ENCODE results near the gene HPS1.

HPS1 gene

GRCh38 chr10:98411166-98411565 is 35.6 kb downstream of the HPS1 start:
- no peak for DNase-seq (ENCODE audit: low spot score)

DNA sequence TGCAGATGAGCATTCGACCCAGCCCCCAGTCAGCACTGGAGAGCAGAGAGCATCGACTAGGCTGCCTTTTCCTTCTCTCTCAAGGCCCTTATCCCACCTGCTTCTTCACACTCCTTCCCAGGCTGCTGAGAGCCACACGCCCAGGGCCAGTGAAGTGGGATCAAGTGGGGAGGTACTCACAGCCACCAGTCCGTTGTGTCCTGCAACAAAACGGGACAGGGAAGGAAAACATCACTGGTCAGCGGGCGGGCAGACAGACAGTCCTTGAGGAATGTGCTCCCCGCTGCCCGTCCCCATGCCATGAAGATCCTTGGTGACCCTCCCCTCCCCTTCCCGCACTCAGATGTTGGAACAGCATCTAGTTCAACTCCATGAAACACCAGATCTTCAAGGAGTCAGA is 36.0 kb downstream of the HPS1 start:
- DNase-seq (ENCODE audit: low spot score), result no peak

DNA sequence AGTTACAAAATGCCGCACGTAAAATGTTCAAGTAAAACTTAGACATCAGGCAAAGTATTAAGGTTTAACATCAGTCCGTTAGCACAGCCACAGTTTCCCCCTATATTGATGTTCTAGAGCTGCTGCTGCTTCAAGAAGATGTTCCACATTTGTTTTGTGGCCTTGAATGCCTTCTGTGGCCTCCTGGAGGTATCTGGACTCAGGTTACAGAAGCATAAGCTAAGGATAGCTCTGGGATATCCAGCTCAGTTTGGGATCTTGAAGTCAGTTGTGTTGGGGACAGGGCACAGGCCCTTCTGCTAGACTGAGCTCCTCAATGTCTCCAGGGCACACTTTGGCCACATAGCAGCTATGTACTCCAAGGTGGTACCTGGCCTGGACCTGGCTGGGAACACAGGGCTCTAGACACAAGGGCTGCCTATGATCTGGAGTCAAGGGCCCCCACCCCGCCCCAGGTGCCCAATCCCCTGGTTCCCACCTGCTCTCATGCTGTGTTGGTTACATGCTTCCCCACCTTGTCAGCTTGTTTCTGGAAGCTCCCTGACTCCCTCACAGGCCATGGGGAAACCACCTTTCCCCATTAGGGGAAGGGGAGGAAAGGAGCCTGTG is 36.5 kb downstream of the HPS1 start:
- no peak for DNase-seq (ENCODE audit: low spot score)

DNA sequence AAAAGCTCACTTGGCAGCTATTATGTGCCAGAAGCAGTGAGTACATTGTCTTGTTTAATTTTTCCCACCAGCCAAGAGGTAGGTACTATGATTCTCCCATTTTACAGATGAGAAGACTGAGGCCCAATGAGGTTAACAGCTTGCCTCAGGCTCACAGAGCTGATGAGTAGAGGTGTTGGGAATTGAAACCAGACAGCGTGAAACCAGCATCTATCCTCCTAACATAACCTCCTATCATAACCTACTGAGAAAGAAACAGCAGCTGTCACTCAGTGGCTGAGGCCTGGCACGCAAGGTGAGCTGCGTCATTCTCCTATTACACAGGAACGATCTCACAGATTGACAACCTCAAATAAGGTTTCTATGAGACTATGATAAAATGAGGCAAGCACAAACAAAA is 37.9 kb downstream of the HPS1 start:
- no peak for DNase-seq (ENCODE audit: low spot score)

GRCh38 chr10:98407744-98408241 is 38.9 kb downstream of the HPS1 start:
- DNase-seq (ENCODE audit: low spot score), result no peak

DNA sequence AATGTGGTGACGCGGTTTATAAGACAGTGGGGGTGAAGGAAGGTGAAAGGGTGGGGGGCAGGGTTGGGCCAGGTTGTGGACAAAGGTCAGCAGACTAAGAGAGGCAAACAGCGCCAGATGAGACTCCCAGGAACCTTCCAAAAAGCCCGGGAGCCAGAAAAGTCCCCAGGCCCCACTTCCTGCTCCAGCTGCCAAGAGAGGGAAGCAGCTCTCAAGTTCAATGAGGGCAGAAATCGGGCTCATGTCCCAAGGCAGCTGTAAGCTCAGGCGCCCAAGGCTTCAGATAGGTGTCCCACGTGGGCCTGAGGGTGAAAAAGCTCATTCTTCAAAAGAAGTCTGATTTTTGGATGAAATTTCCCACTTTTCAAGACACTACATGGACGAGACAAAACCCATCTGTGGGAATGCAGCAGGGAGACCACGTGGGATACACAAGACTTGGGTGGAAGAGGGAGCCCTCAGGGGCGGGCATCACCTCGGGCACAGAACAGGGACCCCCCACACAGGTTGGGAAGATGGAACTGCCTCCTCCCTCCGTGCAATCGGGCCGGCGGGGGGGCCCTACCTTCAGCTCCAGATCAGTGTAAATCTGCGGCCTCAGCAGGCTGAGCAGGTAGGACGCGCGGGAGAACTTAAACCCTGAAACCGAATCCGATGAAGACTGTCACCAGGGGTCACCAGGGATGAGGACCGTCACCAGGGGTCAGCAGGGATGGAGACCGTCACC is 39.6 kb downstream of the HPS1 start:
- no peak for DNase-seq (ENCODE audit: low spot score)

DNA sequence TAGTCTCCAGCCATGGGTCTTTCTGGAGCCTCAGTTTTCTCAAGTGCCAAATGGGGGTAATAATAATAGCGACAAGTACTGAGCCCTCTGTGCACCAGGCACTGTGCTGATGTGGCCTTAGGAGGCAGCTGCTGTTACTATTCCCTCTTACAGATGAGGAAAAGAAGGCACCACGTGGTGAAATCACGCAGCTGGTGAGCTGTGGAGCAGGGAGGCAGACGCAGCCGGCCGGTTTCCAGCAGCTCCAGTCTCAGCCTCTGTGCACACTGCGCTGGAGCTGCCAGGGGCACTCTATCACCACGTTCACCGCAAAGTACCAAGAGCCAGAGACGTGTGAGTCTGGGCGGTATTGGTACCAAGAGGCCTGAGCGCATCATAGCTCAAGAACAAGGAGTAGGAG is 41.3 kb downstream of the HPS1 start:
- no peak for DNase-seq (ENCODE audit: low spot score)

- no peak for DNase-seq (ENCODE audit: low spot score)
Observed at GRCh38 chr10:98404571-98405359, 42.0 kb downstream of the HPS1 start.

GRCh38 chr10:98403812-98404504 is 42.8 kb downstream of the HPS1 start:
- DNase-seq (ENCODE audit: low spot score), result no peak

DNA sequence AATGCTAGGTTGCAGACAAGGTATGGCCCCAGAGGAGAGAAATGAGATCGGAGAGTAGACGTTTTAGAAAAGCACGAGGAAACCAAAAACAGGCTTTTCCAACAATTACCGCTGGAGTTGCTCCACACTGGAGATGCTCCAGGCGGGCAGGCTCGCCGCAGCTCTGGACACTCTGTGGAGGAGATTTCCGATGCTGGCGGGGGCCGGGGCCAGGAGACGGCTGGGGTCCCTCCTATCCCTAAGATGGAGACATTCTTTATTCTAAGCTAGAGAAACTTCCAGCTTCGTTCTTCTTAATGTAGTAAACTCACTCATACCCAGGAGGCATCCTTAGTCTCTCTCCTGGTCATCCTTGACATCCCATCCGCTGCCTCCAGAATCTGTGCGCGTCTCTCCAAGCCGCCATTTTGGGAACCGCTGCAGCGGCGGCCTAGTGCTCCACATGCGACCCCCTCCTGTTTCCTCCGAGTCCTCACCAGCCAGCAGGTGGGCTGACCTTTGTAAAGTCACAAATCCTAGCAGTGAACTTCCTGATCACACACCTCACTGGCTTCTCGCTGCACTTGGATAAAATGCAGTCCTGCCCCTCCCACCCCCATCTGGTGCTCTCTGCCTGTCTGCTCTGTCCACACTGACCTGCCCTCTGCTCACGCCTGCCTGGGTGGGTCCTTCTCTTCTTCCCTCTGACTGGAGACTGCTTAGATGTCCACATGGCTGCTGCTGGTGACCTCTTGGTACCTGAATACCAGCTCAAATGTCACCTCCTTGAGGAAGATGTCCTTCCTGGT is 43.6 kb downstream of the HPS1 start:
- no peak for DNase-seq (ENCODE audit: low spot score)

GRCh38 chr10:98402478-98402877 is 44.3 kb downstream of the HPS1 start:
- DNase-seq (ENCODE audit: low spot score), result no peak

- DNase-seq (ENCODE audit: low spot score), result no peak
Observed at GRCh38 chr10:98400482-98400881, 46.3 kb downstream of the HPS1 start.

- DNase-seq (ENCODE audit: low spot score), result no peak
Observed at GRCh38 chr10:98399784-98400183, 47.0 kb downstream of the HPS1 start.

DNA sequence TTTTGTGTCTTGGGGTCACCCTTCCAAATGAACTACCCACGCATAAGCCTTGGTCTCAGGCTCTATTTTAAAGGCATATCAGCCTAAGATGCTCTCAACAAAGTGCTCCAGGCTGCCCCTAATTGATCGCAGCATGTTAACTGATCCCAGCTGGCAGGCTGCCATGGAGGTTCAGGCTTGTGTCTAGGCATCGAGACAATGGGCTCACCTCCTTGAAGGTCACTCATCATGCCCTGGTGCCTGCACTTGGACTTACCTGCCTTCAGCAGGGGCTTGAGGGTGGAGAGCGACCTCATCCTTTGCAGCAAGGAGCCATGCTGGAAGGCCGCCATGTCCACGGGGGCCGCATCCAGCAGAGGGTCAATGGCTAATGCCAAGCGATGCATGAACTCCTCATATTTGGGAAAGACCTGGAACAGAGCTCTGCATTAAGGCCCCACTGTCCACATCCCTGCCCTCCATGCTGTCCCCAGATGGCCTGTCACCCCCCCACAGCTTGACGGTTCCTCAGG is 49.6 kb downstream of the HPS1 start:
- DNase-seq (ENCODE audit: low spot score), result no peak

GRCh38 chr10:98396096-98397063 is 50.4 kb downstream of the HPS1 start:
- DNase-seq (ENCODE audit: low spot score), result no peak

DNA sequence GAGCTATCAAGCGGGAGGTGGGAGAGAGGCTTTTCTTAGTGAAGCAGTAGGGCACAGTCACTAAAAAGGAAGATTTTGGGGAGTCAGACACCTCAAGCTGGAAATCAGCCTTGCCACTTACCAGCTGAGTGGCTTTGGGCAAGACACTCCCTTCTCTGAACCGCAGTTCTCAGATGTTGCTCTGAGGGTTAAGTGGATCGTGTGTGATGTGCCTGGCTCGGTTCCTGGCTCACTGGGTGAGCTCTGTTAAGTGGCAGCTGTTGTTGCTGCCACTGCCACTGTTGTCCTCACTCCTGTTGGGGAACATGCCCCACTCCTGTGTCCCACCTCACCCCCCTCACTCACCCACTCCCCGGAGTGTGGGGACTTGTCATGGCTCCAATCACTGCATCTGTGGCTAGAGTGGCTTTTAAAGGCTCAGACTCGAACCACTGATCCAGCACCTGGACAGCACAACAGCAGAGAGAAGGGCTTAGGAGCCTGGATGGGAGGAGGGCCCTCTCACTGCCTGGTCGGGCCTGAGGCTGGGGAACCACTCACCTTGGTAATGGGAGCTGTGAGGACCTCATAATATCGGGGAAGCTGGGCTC is 51.8 kb downstream of the HPS1 start:
- no peak for DNase-seq (ENCODE audit: low spot score)

DNA sequence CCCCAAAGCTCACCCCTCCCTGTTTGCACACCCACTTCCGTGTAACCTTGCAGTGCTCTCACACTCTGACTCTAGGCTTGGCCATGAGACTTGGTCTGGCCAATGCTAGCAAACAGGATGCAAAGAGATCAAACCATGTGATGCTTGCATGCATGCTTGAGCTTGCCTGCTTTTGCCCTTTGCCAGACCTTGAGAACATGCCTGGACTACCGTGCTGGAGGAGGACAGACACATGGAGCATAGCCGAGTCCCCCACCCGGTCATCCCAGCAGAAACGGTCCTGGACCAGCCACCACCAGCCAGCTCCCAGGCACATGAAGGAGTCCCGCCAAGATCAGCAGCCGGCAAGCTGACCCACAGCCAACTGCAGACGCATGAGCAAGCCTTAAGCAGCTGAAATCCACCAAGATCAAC is 55.1 kb downstream of the HPS1 start:
- DNase-seq (ENCODE audit: low spot score), result no peak

DNA sequence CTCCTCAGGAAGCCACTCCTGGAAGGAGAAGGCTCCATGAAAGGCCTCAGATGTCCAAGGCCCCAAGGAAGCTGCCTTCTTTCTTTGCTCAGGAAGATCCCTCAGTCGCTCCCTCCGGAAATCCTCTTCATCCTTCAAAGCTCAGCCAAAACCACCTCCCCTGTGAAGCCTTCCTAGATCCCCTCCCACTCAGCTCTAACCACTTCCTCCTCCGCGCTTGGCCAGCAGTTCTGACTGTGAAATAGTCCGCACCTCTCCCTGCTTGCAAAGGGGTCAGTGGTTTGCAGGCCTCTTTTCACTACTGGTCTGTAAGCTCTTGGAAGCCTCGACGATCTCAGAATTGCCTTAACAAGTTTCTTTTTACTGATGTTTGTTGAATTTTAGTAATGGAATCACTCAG is 55.7 kb downstream of the HPS1 start:
- no peak for DNase-seq (ENCODE audit: low spot score)

GRCh38 chr10:98390406-98390805 is 56.3 kb downstream of the HPS1 start:
- no peak for DNase-seq (ENCODE audit: low spot score)

- no peak for DNase-seq (ENCODE audit: low spot score)
Observed at GRCh38 chr10:98389398-98389797, 57.3 kb downstream of the HPS1 start.

Data from kidney capillary endothelial cell (primary cell).